AG04450 (cell line): ENCODE data around the gene STAT4. TPM values are rescaled to one million over a fixed set of nuclear protein-coding genes. Genes with fewer than 3 reads are reported as not detected.

Source experiments
- CTCF ChIA-PET: fragments of 300-600, 350-600 bp; formaldehyde crosslinking; extraction: SDS; loops from one replicate; lab custom pipeline; 2022; ENCODE audit warnings: antibody characterized with exemption, inconsistent platforms; lab: Charles Lee
- POLR2A ChIA-PET: fragments of 350-600 bp; formaldehyde crosslinking; extraction: SDS; loops from one replicate; lab custom pipeline; 2021; ENCODE audit warnings: antibody characterized with exemption, inconsistent platforms; lab: Yijun Ruan, JAX
- DNase-seq: peaks from one replicate; pipeline ENCODE4 v3.0.0-alpha.2; 2011; ENCODE audit warnings: low read depth, low spot score
- H3K27ac ChIP-seq: one replicate; pipeline ENCODE4 v1.5.1; 2012; ENCODE audit warnings: low read depth, low read length, control low read depth
- H3K27me3 ChIP-seq: one replicate; pipeline ENCODE4 v1.6.0; 2012; ENCODE audit warnings: low read length; ENCODE audit not compliant: control insufficient read depth, insufficient read depth
- H3K4me3 ChIP-seq: 2 replicates; pipeline ENCODE4 v1.5.1; 2011; ENCODE audit warnings: mild to moderate bottlenecking, low read depth, low read length, control low read depth
- H3K9me3 ChIP-seq: 2 replicates; pipeline ENCODE4 v1.5.1; 2012; ENCODE audit warnings: low read length; ENCODE audit not compliant: control insufficient read depth, insufficient read depth
- CTCF ChIP-seq: IDR thresholded peaks from 2 replicates; pipeline ENCODE4 v1.5.1; 2011; ENCODE audit warnings: low read depth, low read length, control low read depth, inconsistent platforms
- polyA plus RNA-seq: library from polyadenylated mRNA; depleted of rRNA; stranded (reverse); fragments of >200 nt; gene quantifications from 2 replicates; pipeline ENCODE4 v1.2.3, GENCODE V29; 2011

The STAT4 gene
- polyA plus RNA-seq, 1 experiment, result 1.3 TPM

- POLR2A ChIA-PET, result no interaction called here
- TF ChIP-seq CTCF, result no peak
- Histone ChIP-seq H3K9me3 (no peaks in the 10 kb centered on the region), H3K4me3 (no peak overlapping the region), H3K27me3 (no peaks in the 10 kb centered on the region), H3K27ac (no peak overlapping the region)
- no peak for DNase-seq
- CTCF ChIA-PET, result interaction anchor here (1.3 to 5.9 kb wide), 3 partner anchors 13 to 154 kb away, joined by 3 to 29 read pairs (median 25); no protein-coding TSS in a partner anchor
Observed at GRCh38 chr2:191064590-191064989, 86.2 kb downstream of the STAT4 start.

DNA sequence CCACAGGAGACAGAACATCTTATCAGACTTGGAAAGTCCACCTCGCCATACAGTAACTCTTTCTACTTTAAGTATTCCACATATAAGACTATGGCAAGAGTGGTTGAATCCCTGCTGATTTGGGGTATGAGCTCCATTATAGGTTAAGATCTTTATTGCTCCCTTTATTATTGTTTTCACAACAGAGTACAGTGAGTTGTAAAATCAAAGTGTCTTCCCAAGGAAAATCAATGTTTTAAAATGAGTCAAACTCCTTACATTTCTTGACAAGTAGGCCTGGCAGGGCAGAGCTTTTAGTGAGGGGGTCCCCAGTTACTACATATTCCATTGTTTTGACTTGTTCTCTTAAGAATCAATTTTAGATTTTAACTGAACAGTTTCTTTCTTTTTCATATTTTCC, 87.2 kb downstream of the STAT4 start:
- POLR2A ChIA-PET, result no interaction called here
- no peaks in the 10 kb centered on the region for H3K27me3 ChIP-seq
- no peak overlapping the region for H3K4me3 ChIP-seq
- H3K9me3 ChIP-seq, result no peaks in the 10 kb centered on the region
- CTCF ChIA-PET, result interaction anchor here (1.3 to 5.9 kb wide), 3 partner anchors 12 to 155 kb away, joined by 3 to 29 read pairs (median 25); no protein-coding TSS in a partner anchor
- no peak overlapping the region for H3K27ac ChIP-seq
- no peak for TF ChIP-seq CTCF
- DNase-seq, result no peak

GRCh38 chr2:191061381-191061980, 89.3 kb downstream of the STAT4 start:
- no peak for TF ChIP-seq CTCF
- ChIA-PET POLR2A (no interaction called here), CTCF (interaction anchor here (4.2 to 5.9 kb wide), 2 partner anchors 10 to 94 kb away, joined by 25 to 29 read pairs; no protein-coding TSS in a partner anchor)
- Histone ChIP-seq H3K9me3 (no peaks in the 10 kb centered on the region), H3K27me3 (no peaks in the 10 kb centered on the region), H3K27ac (no peak overlapping the region), H3K4me3 (no peak overlapping the region)
- DNase-seq, result no peak

DNA sequence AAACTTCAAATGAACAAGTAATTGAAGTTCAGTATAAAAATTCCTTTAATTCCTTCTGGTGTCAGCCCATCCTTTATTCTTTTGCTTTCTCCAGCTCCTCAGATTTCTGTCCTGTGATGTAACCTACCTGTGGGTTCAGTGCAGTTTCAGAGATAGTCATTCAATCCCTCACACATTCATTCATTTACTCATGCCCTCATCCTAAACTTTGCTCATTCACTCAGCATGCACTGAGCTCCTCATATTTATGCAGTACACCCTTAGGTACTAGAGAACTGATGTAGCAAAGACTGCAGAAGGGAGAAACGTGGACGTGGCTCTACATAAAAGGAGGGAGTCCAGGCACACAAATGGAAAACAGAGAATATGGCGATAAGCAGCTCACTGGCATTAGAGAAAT, 91.5 kb downstream of the STAT4 start:
- ChIA-PET CTCF (interaction anchor here (0.6 to 2.3 kb wide), 4 partner anchors 9 to 97 kb away, joined by 3 to 8 read pairs (median 4); no protein-coding TSS in a partner anchor), POLR2A (no interaction called here)
- no peaks in the 10 kb centered on the region for H3K27me3 ChIP-seq
- H3K4me3 ChIP-seq, result no peak overlapping the region
- no peak overlapping the region for H3K27ac ChIP-seq
- no peaks in the 10 kb centered on the region for H3K9me3 ChIP-seq
- TF ChIP-seq CTCF, result no peak
- no peak for DNase-seq

- Histone ChIP-seq H3K27ac (no peak overlapping the region), H3K9me3 (no peaks in the 10 kb centered on the region), H3K27me3 (no peaks in the 10 kb centered on the region), H3K4me3 (no peak overlapping the region)
- ChIA-PET CTCF (interaction anchor here (1.3 kb wide), 1 partner anchor 465 kb away, joined by 6 read pairs; no protein-coding TSS in a partner anchor), POLR2A (no interaction called here)
- DNase-seq, result no peak
- no peak for TF ChIP-seq CTCF
Observed at GRCh38 chr2:191056228-191056627, 94.6 kb downstream of the STAT4 start.
